HG02970 (cell line): Measurements from ENCODE around the gene OR10P1.
"Not testable (repeated sequence)": the region's sequence is repeated elsewhere in the genome, so short reads cannot be mapped to it uniquely, and the experiment has no call there.

Experiments
- ATAC-seq: cut with Tn5 transposase; IDR thresholded peaks from one replicate; pipeline ENCODE4 v1.9.1; 2021; ENCODE audit warnings: mild to moderate bottlenecking, moderate library complexity, moderate number of reproducible peaks; ENCODE audit not compliant: unreplicated experiment, low FRiP score

OR10P1 gene, protein sequence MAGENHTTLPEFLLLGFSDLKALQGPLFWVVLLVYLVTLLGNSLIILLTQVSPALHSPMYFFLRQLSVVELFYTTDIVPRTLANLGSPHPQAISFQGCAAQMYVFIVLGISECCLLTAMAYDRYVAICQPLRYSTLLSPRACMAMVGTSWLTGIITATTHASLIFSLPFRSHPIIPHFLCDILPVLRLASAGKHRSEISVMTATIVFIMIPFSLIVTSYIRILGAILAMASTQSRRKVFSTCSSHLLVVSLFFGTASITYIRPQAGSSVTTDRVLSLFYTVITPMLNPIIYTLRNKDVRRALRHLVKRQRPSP

GRCh38 chr12:55636853-55637252 is at the start of gene OR10P1:
OR10P1 (plus strand) TSS chr12:55636892; CDS start chr12:55636892, 0 bp downstream.
- ATAC-seq, result no peak

DNA sequence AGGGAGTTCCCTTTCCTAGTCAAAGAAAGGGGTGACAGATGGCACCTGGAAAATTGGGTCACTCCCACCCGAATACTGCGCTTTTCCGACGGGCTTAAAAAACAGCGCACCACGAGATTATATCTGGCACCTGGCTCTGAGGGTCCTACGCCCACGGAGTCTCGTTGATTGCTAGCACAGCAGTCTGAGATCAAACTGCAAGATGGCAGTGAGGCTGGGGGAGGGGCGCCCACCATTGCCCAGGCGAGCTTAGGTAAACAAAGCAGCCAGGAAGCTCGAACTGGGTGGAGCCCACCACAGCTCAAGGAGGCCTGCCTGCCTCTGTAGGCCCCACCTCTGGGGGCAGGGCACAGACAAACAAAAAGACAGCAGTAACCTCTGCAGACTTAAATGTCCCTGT is 46.5 kb upstream of the OR10P1 start:
- not testable (repeated sequence) for ATAC-seq

- ATAC-seq, result no peak
Observed at GRCh38 chr12:55607821-55608594, 28.7 kb upstream of the OR10P1 start.

- ATAC-seq, result no peak
Observed at GRCh38 chr12:55610598-55610997, 26.1 kb upstream of the OR10P1 start.

DNA sequence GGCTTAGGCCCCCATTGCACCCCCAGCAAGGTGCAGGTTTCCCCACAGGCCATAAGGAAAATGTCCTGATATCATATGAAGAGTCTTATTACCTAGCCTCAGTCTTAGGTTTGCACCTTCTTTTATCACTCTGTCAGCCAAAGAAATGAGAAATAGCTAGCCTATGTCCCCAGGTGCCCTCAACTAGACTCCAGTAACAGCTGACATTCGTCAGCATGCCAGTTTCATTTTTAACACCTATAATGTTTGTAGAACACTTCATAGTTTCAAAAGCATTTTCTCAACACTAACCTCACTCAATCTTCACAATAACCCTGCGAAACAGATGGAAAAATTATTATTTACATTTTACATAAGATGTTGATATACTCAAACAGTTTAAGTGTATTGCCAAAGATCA is 24.0 kb upstream of the OR10P1 start:
- ATAC-seq, result no peak

DNA sequence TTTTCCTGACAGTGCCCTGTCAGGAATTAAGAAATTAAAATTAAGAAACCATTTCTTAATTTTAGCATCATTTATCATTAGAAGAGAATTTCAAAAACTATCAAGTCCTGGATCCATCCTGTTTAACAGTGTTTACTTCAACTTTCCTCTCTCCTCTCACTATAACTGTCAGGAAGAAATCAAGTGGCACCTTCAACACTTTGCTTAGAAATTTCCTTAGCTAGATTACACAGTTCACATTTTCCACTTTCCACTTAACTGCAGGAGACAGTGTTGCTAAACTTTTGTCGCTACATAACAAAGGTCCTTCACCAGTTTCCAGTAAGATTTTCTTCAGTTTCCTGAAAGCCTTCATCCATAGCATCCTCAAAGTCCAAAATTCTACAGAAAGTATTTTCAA is 21.9 kb upstream of the OR10P1 start:
- no peak for ATAC-seq

- peak; percentile 65 for ATAC-seq
Observed at GRCh38 chr12:55619354-55620138, 17.1 kb upstream of the OR10P1 start.

DNA sequence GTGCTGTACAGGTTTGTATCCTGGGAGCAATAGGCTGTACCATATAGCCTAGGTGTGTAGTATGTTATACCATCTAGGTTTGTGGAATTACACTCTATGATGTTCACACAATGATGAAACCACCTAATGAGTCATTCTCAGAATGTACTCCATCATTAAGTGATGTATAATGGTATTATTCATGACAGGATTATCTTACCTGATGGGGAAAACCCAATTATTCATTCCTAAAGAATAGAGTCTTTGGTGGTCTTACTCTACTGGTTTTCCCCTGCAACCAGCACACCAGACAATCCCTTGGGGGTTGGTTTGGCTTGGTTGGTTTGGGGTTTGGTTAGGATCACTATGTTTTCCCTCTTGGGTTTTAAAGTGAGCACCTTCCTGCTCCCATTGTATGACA is 12.6 kb upstream of the OR10P1 start:
- peak; percentile 61 for ATAC-seq

- ATAC-seq, result no peak
Observed at GRCh38 chr12:55626154-55626553, 10.5 kb upstream of the OR10P1 start.

DNA sequence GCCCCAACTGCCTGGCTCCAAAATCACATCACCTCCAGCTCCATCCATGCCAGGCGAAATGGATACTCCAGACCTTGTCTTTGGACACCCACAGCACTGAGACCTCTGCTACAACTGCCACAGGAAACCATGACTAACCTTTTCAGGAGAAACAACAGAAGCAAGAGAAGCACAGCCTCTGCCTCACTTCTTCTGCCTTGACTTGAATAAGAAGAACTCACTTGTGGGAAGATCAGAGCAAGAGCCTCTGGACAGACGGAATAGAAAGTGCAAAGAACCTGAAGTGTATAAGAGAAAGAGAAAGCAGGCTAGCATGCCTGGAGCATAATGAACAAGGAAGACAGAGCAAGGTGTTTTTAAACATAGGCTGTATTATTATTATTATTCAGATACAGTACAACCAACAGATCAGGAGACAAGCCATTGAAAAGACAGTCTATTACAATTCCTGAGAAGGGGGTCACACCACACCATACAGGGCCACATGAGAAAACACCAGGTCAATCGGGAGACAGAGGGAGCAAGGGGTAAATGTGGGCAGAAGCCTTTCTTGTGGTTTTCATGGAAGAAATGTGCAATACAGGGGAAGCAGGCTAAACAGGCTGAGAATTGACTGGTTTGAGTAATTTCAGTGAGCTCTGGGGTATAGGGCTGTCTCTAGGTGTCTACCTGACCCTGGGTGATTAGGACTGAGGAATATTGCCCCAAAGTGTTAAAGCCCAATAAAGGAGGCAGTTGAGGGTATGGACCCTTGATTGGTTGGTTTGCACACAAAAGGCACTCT is 7.4 kb upstream of the OR10P1 start:
- no peak for ATAC-seq

DNA sequence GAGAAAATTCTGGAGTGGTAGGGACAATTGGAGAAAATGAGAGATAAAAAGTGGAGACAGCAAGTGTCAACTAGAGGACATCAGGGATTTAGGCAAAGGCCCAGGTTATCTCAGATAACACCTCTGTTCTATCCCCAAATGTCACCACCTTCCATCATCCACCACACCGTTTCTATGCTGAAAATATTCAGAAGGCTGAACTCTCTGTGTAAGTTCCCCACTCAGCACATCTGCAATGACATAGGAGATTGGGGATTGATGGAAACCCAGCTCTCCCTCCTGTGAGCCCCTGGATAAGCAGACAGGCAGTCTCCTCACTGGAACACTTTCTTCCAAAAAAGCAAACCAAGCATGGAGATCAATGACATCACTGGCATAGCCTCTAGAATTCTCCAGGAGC is 5.6 kb upstream of the OR10P1 start:
- no peak for ATAC-seq

DNA sequence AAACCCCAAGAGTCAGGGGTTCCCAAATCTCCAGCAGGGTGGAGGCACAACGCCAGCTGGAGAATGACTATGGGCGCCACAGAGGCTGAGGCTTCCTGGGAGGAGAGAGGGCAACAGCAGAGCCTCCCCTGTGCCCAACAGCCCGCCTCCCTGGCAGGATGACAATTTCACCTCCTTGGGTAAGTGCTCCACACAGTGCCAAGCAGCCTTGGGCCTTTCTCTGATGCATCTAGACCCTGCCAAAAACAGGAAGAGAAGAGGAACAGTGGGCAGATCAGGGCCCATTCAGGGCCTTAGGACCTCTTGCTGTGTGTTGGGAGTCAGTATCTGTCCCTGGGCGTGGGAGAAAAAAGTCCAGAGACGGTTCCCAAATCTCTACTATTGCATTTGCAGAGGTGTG is 5.0 kb upstream of the OR10P1 start:
- no peak for ATAC-seq

- no peak for ATAC-seq
Observed at GRCh38 chr12:55633151-55633550, 3.5 kb upstream of the OR10P1 start.

- no peak for ATAC-seq
Observed at GRCh38 chr12:55636116-55636655, 506 bp upstream of the OR10P1 start.

DNA sequence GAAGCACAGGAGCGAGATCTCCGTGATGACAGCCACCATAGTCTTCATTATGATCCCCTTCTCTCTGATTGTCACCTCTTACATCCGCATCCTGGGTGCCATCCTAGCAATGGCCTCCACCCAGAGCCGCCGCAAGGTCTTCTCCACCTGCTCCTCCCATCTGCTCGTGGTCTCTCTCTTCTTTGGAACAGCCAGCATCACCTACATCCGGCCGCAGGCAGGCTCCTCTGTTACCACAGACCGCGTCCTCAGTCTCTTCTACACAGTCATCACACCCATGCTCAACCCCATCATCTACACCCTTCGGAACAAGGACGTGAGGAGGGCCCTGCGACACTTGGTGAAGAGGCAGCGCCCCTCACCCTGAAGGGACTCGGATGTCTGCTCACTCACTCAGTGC is 775 bp downstream of the OR10P1 start:
- no peak for ATAC-seq

GRCh38 chr12:55641595-55641994 is 4.9 kb downstream of the OR10P1 start:
- no peak for ATAC-seq

DNA sequence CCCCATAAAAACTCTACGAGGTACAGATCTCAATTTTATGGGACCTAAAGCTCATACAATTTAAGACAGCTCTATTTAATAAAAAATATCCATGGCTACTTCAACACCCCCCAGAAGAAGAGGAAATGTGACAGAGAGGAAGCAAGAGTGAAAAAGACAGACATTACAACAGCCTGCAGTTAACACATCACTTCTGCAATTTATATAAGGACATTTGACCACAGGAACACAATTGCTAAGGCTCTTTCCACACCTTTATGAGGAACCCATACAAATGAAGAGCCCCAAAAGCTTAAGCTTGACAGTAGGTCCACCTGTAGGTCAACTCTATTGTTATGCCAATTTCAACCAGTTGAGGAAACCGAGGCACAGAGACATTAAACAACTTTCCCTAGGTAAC is 5.6 kb downstream of the OR10P1 start:
- no peak for ATAC-seq

GRCh38 chr12:55642669-55643068 is 6.0 kb downstream of the OR10P1 start:
- no peak for ATAC-seq

- no peak for ATAC-seq
Observed at GRCh38 chr12:55644591-55644990, 7.9 kb downstream of the OR10P1 start.

- no peak for ATAC-seq
Observed at GRCh38 chr12:55647027-55647426, 10.3 kb downstream of the OR10P1 start.
